Vein endothelial cell (primary cell): ENCODE measurements around the gene SEPTIN7. TPM values are rescaled to one million over a fixed set of nuclear protein-coding genes. Genes with fewer than 3 reads are reported as not detected.

Source experiments
- total RNA-seq: library from RNA; depleted of rRNA; stranded (reverse); fragments of >200 nt; gene quantifications from 2 replicates; pipeline ENCODE4 v1.2.3, GENCODE V29; 2012

The SEPTIN7 gene
- total RNA-seq, result 135 and 243 TPM in 2 replicates

GRCh38 chr7:35800718-35801391 lies at the start of gene SEPTIN7:
Gene SEPTIN7 (plus strand): TSS chr7:35801057. CDS start chr7:35801210, 153 bp downstream.

Other genes starting within 250 kb of the SEPTIN7 start
- 35.2 and 42.5 TPM in 2 replicates for gene HERPUD2, start 105.9 kb upstream of the SEPTIN7 start, total RNA-seq